ENCODE measurements around the gene GRK2.
A peak's percentile ranks its signal among the peaks of the same experiment; 100 is the strongest.

- TF ChIP-seq CTCF (IDR thresholded peaks at IDR 0.05; ENCODE audit: extremely low read depth in 1 of 2, insufficient read depth in 1 of 2, low read depth in 1 of 2, low read length in 2 of 2): peak; percentile 20 to 47
- no peak for TF ChIP-seq EZH2 (IDR thresholded peaks at IDR 0.05; ENCODE audit: borderline replicate concordance, low read depth, low read length, severe bottlenecking)
Measured at GRCh38 chr11:67252831-67253239, 13.4 kb upstream of the GRK2 start.
